Thyroid gland (tissue), 4 donors: ENCODE measurements around the gene RUNDC1. TPM values are rescaled to one million over a fixed set of nuclear protein-coding genes. Genes with fewer than 3 reads are reported as not detected.

ENCODE experiments used
- DNase-seq, 2 donors: peaks; one replicate each; pipeline ENCODE4 v3.0.0-alpha.2; 2019
- H3K27ac ChIP-seq, 3 donors: fragments of 200-600 bp; sonication (generic); 1 replicate in 2 of 3; 2 replicates in 1 of 3; pipeline ENCODE4 v1.5.1; 2016 to 2019; ENCODE audit warnings: mild to moderate bottlenecking in 1 of 3, moderate library complexity in 1 of 3
- H3K27me3 ChIP-seq: fragments of 200-600 bp; sonication (generic); one replicate; pipeline ENCODE4 v1.5.1; 2019
- H3K36me3 ChIP-seq, 2 donors: fragments of 200-600 bp; sonication (generic); one replicate each; pipeline ENCODE4 v1.5.1; 2016 to 2019
- H3K4me1 ChIP-seq, 2 donors: fragments of 200-600 bp; sonication (generic); one replicate each; pipeline ENCODE4 v1.5.1; 2017 to 2019
- H3K4me3 ChIP-seq, 3 donors: fragments of 200-600 bp; sonication (generic); replicated peaks in 1 of 3; 1 replicate in 2 of 3; 2 replicates in 1 of 3; pipeline ENCODE4 v1.5.1; 2016; ENCODE audit warnings: mild to moderate bottlenecking in 1 of 3
- H3K9me3 ChIP-seq: fragments of 200-600 bp; sonication (generic); one replicate; pipeline ENCODE4 v1.5.1; 2017
- CTCF ChIP-seq, 6 experiments: fragments of 200-600 bp in 3 of 6; fragments of 450-650 bp in 3 of 6; sonication (generic) in 3 of 6; IDR thresholded peaks; one replicate each; pipeline ENCODE4 v1.5.1; 2016 to 2019; ENCODE audit warnings: antibody characterized with exemption in 6 of 6, mild to moderate bottlenecking in 2 of 6, inconsistent platforms in 1 of 6, moderate library complexity in 1 of 6
- POLR2A ChIP-seq, 2 donors: fragments of 450-650 bp; IDR thresholded peaks; one replicate each; pipeline ENCODE4 v1.6.1; 2017; ENCODE audit warnings: antibody characterized with exemption in 2 of 2, mild to moderate bottlenecking in 2 of 2, moderate library complexity in 1 of 2
- WGBS, 2 donors: methylation state at CpG; one replicate each; pipeline ENCODE4 v1.1.5; 2017; 5-methylcytosine and 5-hydroxymethylcytosine counted together
- intact Hi-C: fragments of 100-400 bp; cut with DNase I; formaldehyde crosslinking; loops from one replicate; pipeline ENCODE4 v1.15.1; 2023
- total RNA-seq, 4 donors: library from RNA; depleted of rRNA; stranded (reverse); fragments of >200 nt; gene quantifications; one replicate each; pipeline ENCODE4 v1.2.3, GENCODE V29; 2016

RUNDC1 gene
- total RNA-seq, 4 donors from 2014 or later = 25.8 to 31.9 (median 28.4) TPM

GRCh38 chr17:43020789-43021740 lies 40.7 kb downstream of the RUNDC1 start:
- 20 to 28% methylated on average over 31 to 35 of the region's 40 CpGs for WGBS, 2 donors

GRCh38 chr17:43021741-43022512 lies 41.6 kb downstream of the RUNDC1 start, which contains the start of gene VAT1:
VAT1 (minus strand) TSS chr17:43022385; CDS start chr17:43022322, 63 bp downstream.
- Histone ChIP-seq H3K27me3 (no peaks in the 10 kb centered on the region), H3K9me3 (no peaks in the 10 kb centered on the region), H3K4me3 (peak within 1 kb of the TSS; percentile 72 to 98 (median 88)), H3K27ac (peak within 1 kb of the TSS; percentile 61 to 92 (median 84)), H3K4me1 (peaks cover 8 to 49% of the 10 kb centered on the region in 2 donors), H3K36me3 (peaks cover 0 to 10% of the 10 kb centered on the region in 2 donors)
- intact Hi-C loops = no loop called here
- WGBS, 2 donors = 1% methylated on average over 19 to 28 of the region's 80 CpGs
- TF ChIP-seq CTCF (IDR thresholded peaks at IDR 0.05) (no peak), POLR2A (IDR thresholded peaks at IDR 0.05) (peak; percentile 62 to 76)
- peak; percentile 81 to 82 for DNase-seq

More at GRCh38 chr17:43020789-43021740, 40.7 kb downstream of the RUNDC1 start:
- TF ChIP-seq POLR2A (IDR thresholded peaks at IDR 0.05) = peak in 1 of 2 donors; percentile 35
- no peak for TF ChIP-seq CTCF (IDR thresholded peaks at IDR 0.05)
- Histone ChIP-seq H3K9me3 (no peaks in the 10 kb centered on the region), H3K27me3 (no peaks in the 10 kb centered on the region), H3K4me3 (peak overlapping the region; percentile 72 to 98 (median 88)), H3K4me1 (peaks cover 8 to 55% of the 10 kb centered on the region in 2 donors), H3K36me3 (peaks cover 3 to 18% of the 10 kb centered on the region in 2 donors), H3K27ac (peak overlapping the region; percentile 61 to 92 (median 84))
- intact Hi-C loops = no loop called here
- peak; percentile 73 to 75 for DNase-seq

GRCh38 chr17:43024407-43025289 lies 44.3 kb downstream of the RUNDC1 start, which contains the start of gene RND2:
RND2 (plus strand) TSS chr17:43025231; CDS start chr17:43025348, 117 bp downstream.
- WGBS, 2 donors = 0% methylated on average over 26 to 32 of the region's 61 CpGs
- H3K4me1 ChIP-seq = peaks cover 8 to 34% of the 10 kb centered on the region in 2 donors
- no peaks in the 10 kb centered on the region for H3K27me3 ChIP-seq
- intact Hi-C loops = loop anchor here (2.0 to 5.0 kb wide), 2 partner anchors 102 to 143 kb away; no protein-coding TSS in a partner anchor
- no peaks in the 10 kb centered on the region for H3K36me3 ChIP-seq
- peak within 1 kb of the TSS; percentile 8 to 42 (median 30) for H3K4me3 ChIP-seq
- peak; percentile 92 to 95 for DNase-seq
- H3K9me3 ChIP-seq = no peaks in the 10 kb centered on the region
- peak within 1 kb of the TSS; percentile 52 to 80 (median 76) for H3K27ac ChIP-seq
- peak; percentile 54 to 97 (median 86) for TF ChIP-seq CTCF (IDR thresholded peaks at IDR 0.05)
- peak in 1 of 2 donors; percentile 67 for TF ChIP-seq POLR2A (IDR thresholded peaks at IDR 0.05)

- intact Hi-C loops = loop anchor here (2.0 to 5.0 kb wide), 2 partner anchors 102 to 142 kb away; no protein-coding TSS in a partner anchor
- H3K27me3 ChIP-seq = no peaks in the 10 kb centered on the region
- no peaks in the 10 kb centered on the region for H3K9me3 ChIP-seq
- peak overlapping the region in 2 of 3 donors; percentile 33 to 76 for H3K27ac ChIP-seq
- H3K4me1 ChIP-seq = peaks cover 8 to 28% of the 10 kb centered on the region in 2 donors
- TF ChIP-seq CTCF (IDR thresholded peaks at IDR 0.05) (no peak), POLR2A (IDR thresholded peaks at IDR 0.05) (no peak)
- H3K36me3 ChIP-seq = no peaks in the 10 kb centered on the region
- WGBS, 2 donors = 15 to 19% methylated on average over 10 to 11 of the region's 27 CpGs
- H3K4me3 ChIP-seq = peak overlapping the region in 1 of 3 donors; percentile 42
- no peak for DNase-seq
Measured at GRCh38 chr17:43025290-43025657, 44.9 kb downstream of the RUNDC1 start.
